ENCODE measurements around the gene JPH3. TPM values are rescaled to one million over a fixed set of nuclear protein-coding genes. Genes with fewer than 3 reads are reported as not detected.
"Not testable (repeated sequence)": the region's sequence is repeated elsewhere in the genome, so short reads cannot be mapped to it uniquely, and the experiment has no call there.

The JPH3 gene
- total and polyA plus RNA-seq, 7 donors = under 0.01 to 1.4 (median 0.73) TPM; not detected in 1

GRCh38 chr16:87712184-87712762, 110.0 kb downstream of the JPH3 start:
- Histone ChIP-seq H3K4me3 (no peak overlapping the region), H3K4me1 (no peaks in the 10 kb centered on the region), H3K27me3 (no peaks in the 10 kb centered on the region), H3K27ac (no peak overlapping the region), H3K9me3 (no peaks in the 10 kb centered on the region), H3K36me3 (peaks cover 8 to 95% (median 31%) of the 10 kb centered on the region in 4 donors)
- intact Hi-C loops (cut with DNase I) = no loop called here
- no peak for DNase-seq
- 63 to 81% methylated on average over 14 of the region's 14 CpGs for WGBS, 2 donors
- TF ChIP-seq EP300 (IDR thresholded peaks at IDR 0.05) (no peak), POLR2AphosphoS5 (IDR thresholded peaks at IDR 0.05) (no peak), CTCF (IDR thresholded peaks at IDR 0.05) (no peak), POLR2A (IDR thresholded peaks at IDR 0.05) (no peak)

GRCh38 chr16:87713451-87714229, 111.3 kb downstream of the JPH3 start:
- intact Hi-C loops (cut with DNase I) = no loop called here
- H3K27ac ChIP-seq = no peak overlapping the region
- 80 to 93% methylated on average over 19 of the region's 19 CpGs for WGBS, 2 donors
- H3K4me3 ChIP-seq = no peak overlapping the region
- TF ChIP-seq POLR2A (IDR thresholded peaks at IDR 0.05) (no peak), POLR2AphosphoS5 (IDR thresholded peaks at IDR 0.05) (no peak), CTCF (IDR thresholded peaks at IDR 0.05) (no peak)
- H3K27me3 ChIP-seq = no peaks in the 10 kb centered on the region
- H3K36me3 ChIP-seq = peaks cover 8 to 81% (median 27%) of the 10 kb centered on the region in 4 donors
- no peaks in the 10 kb centered on the region for H3K9me3 ChIP-seq
- DNase-seq = no peak
- no peaks in the 10 kb centered on the region for H3K4me1 ChIP-seq

- Histone ChIP-seq H3K36me3 (peaks cover 8 to 66% (median 20%) of the 10 kb centered on the region in 4 donors), H3K4me3 (no peak overlapping the region), H3K27ac (no peak overlapping the region), H3K27me3 (no peaks in the 10 kb centered on the region), H3K4me1 (no peaks in the 10 kb centered on the region), H3K9me3 (no peaks in the 10 kb centered on the region)
- 96 to 97% methylated on average over 16 of the region's 16 CpGs for WGBS, 2 donors
- TF ChIP-seq EP300 (IDR thresholded peaks at IDR 0.05) = no peak
- TF ChIP-seq POLR2AphosphoS5 (IDR thresholded peaks at IDR 0.05) = no peak
- no peak for TF ChIP-seq POLR2A (IDR thresholded peaks at IDR 0.05)
- no peak for TF ChIP-seq CTCF (IDR thresholded peaks at IDR 0.05)
- DNase-seq = no peak
- intact Hi-C loops (cut with DNase I) = no loop called here
Observed at GRCh38 chr16:87715231-87715630, 112.9 kb downstream of the JPH3 start.

- Histone ChIP-seq H3K27me3 (no peaks in the 10 kb centered on the region), H3K4me3 (no peak overlapping the region), H3K36me3 (peaks cover 8 to 62% (median 19%) of the 10 kb centered on the region in 4 donors), H3K4me1 (no peaks in the 10 kb centered on the region), H3K9me3 (no peaks in the 10 kb centered on the region), H3K27ac (no peak overlapping the region)
- intact Hi-C loops (cut with DNase I) = no loop called here
- TF ChIP-seq POLR2AphosphoS5 (IDR thresholded peaks at IDR 0.05) = no peak
- TF ChIP-seq EP300 (IDR thresholded peaks at IDR 0.05) = no peak
- TF ChIP-seq CTCF (IDR thresholded peaks at IDR 0.05) = no peak
- no peak for TF ChIP-seq POLR2A (IDR thresholded peaks at IDR 0.05)
- no peak for DNase-seq
- WGBS, 2 donors = 95 to 96% methylated on average over 12 of the region's 12 CpGs
Observed at GRCh38 chr16:87715658-87716057, 113.3 kb downstream of the JPH3 start.

GRCh38 chr16:87718831-87719230, 116.5 kb downstream of the JPH3 start:
- H3K27me3 ChIP-seq; H3K4me1 ChIP-seq; intact Hi-C loops (cut with DNase I); H3K9me3 ChIP-seq; DNase-seq; H3K27ac ChIP-seq; H3K4me3 ChIP-seq: not testable (repeated sequence)
- peaks cover 2 to 47% (median 9%) of the 10 kb centered on the region in 4 donors for H3K36me3 ChIP-seq
- 94 to 97% methylated on average over 28 of the region's 28 CpGs for WGBS, 2 donors

Measured in sigmoid colon (tissue), 7 donors.